MM.1S (cell line): ENCODE data around the gene ITGA4.
A peak's percentile ranks its signal among the peaks of the same experiment; 100 is the strongest.
"Not testable (repeated sequence)": the region's sequence is repeated elsewhere in the genome, so short reads cannot be mapped to it uniquely, and the experiment has no call there.

ENCODE experiments used
- DNase-seq: peaks from one replicate; pipeline ENCODE4 v3.0.0-alpha.2; 2015
- H2AFZ ChIP-seq: fragments of 300-600 bp; sonication (generic); 2 replicates; pipeline ENCODE4 v1.6.0; 2016; ENCODE audit warnings: antibody characterized with exemption, low read length
- H3F3A ChIP-seq: fragments of 300-600 bp; sonication (generic); 2 replicates; pipeline ENCODE4 v1.6.1; 2016; ENCODE audit warnings: mild to moderate bottlenecking, antibody characterized with exemption, low read length, moderate library complexity, mixed read lengths; ENCODE audit not compliant: insufficient read depth
- H3K27ac ChIP-seq: fragments of 300-600 bp; sonication (generic); 2 replicates; pipeline ENCODE4 v1.5.1; 2016; ENCODE audit warnings: mild to moderate bottlenecking, low read length
- H3K27me3 ChIP-seq: fragments of 300-600 bp; sonication (generic); replicated peaks from 2 replicates; pipeline ENCODE4 v1.6.0; 2016; ENCODE audit warnings: low read length; ENCODE audit not compliant: insufficient read depth
- H3K36me3 ChIP-seq: fragments of 300-600 bp; sonication (generic); replicated peaks from 2 replicates; pipeline ENCODE4 v1.6.1; 2016; ENCODE audit warnings: mild to moderate bottlenecking, low read length, mixed read lengths; ENCODE audit not compliant: insufficient read depth
- H3K4me1 ChIP-seq: fragments of 300-600 bp; sonication (generic); 2 replicates; pipeline ENCODE4 v1.6.1; 2016; ENCODE audit warnings: low read length, mixed read lengths
- H3K4me2 ChIP-seq: fragments of 300-600 bp; sonication (generic); 2 replicates; pipeline ENCODE4 v1.6.0; 2016; ENCODE audit warnings: low read depth, low read length
- H3K4me3 ChIP-seq: fragments of 300-600 bp; sonication (generic); 2 replicates; pipeline ENCODE4 v1.5.1; 2016; ENCODE audit warnings: low read length, mixed read lengths
- H3K79me2 ChIP-seq: fragments of 300-600 bp; sonication (generic); 2 replicates; pipeline ENCODE4 v1.6.1; 2016; ENCODE audit warnings: mixed run types, low read length, mixed read lengths
- H3K9ac ChIP-seq: fragments of 300-600 bp; sonication (generic); 2 replicates; pipeline ENCODE4 v1.6.1; 2016; ENCODE audit warnings: low read length, mixed read lengths
- H3K9me2 ChIP-seq: fragments of 300-600 bp; sonication (generic); replicated peaks from 2 replicates; pipeline ENCODE4 v1.6.1; 2016; ENCODE audit warnings: mild to moderate bottlenecking, low read length, mixed read lengths; ENCODE audit not compliant: insufficient read depth
- H3K9me3 ChIP-seq: fragments of 300-600 bp; sonication (generic); replicated peaks from 2 replicates; pipeline ENCODE4 v1.6.1; 2016; ENCODE audit warnings: mild to moderate bottlenecking, low read length, mixed read lengths; ENCODE audit not compliant: insufficient read depth
- H4K20me1 ChIP-seq: fragments of 300-600 bp; sonication (generic); 2 replicates; pipeline ENCODE4 v1.6.1; 2016; ENCODE audit warnings: mild to moderate bottlenecking, low read length, moderate library complexity, mixed read lengths; ENCODE audit not compliant: insufficient read depth
- CTCF ChIP-seq: fragments of 300-600 bp; sonication (generic); IDR thresholded peaks from 2 replicates; pipeline ENCODE4 v1.5.1; 2016; ENCODE audit warnings: antibody characterized with exemption, low read length, mixed read lengths
- EZH2 ChIP-seq: fragments of 300-600 bp; sonication (generic); optimal IDR thresholded peaks from 2 replicates; pipeline ENCODE3; 2017; ENCODE audit warnings: low read depth, mild to moderate bottlenecking, antibody characterized with exemption, low read length, mixed read lengths
- EZH2phosphoT487 ChIP-seq: fragments of 300-600 bp; sonication (generic); IDR thresholded peaks from 2 replicates; pipeline ENCODE4 v1.6.1; 2018; ENCODE audit warnings: antibody characterized with exemption, low read length

The ITGA4 gene

GRCh38 chr2:181440919-181441318 lies 16.3 kb upstream of the ITGA4 start:
- no peak overlapping the region for H3K27ac ChIP-seq
- no peak for DNase-seq
- no peak for TF ChIP-seq EZH2
- H3K36me3 ChIP-seq: no peaks in the 10 kb centered on the region
- no peaks in the 10 kb centered on the region for H3K9me3 ChIP-seq
- H3K9ac ChIP-seq: no peak overlapping the region
- H3K4me1 ChIP-seq: peaks cover 12% of the 10 kb centered on the region
- H4K20me1 ChIP-seq: no peaks in the 10 kb centered on the region
- H3K79me2 ChIP-seq: no peaks in the 10 kb centered on the region
- no peaks in the 10 kb centered on the region for H3K9me2 ChIP-seq
- H3K27me3 ChIP-seq: no peaks in the 10 kb centered on the region
- no peak overlapping the region for H3K4me2 ChIP-seq
- no peak overlapping the region for H3K4me3 ChIP-seq
- no peak overlapping the region for H2AFZ ChIP-seq
- no peaks in the 10 kb centered on the region for H3F3A ChIP-seq

GRCh38 chr2:181441670-181442069 lies 15.5 kb upstream of the ITGA4 start:
- H3F3A ChIP-seq: no peaks in the 10 kb centered on the region
- H3K9ac ChIP-seq: no peak overlapping the region
- no peaks in the 10 kb centered on the region for H3K9me3 ChIP-seq
- H3K27me3 ChIP-seq: no peaks in the 10 kb centered on the region
- no peak overlapping the region for H2AFZ ChIP-seq
- no peak overlapping the region for H3K27ac ChIP-seq
- H4K20me1 ChIP-seq: no peaks in the 10 kb centered on the region
- DNase-seq: no peak
- H3K4me2 ChIP-seq: no peak overlapping the region
- H3K9me2 ChIP-seq: no peaks in the 10 kb centered on the region
- H3K4me1 ChIP-seq: peaks cover 12% of the 10 kb centered on the region
- H3K36me3 ChIP-seq: no peaks in the 10 kb centered on the region
- no peaks in the 10 kb centered on the region for H3K79me2 ChIP-seq
- TF ChIP-seq EZH2phosphoT487 (no peak), EZH2 (no peak), CTCF (no peak)
- no peak overlapping the region for H3K4me3 ChIP-seq

DNA sequence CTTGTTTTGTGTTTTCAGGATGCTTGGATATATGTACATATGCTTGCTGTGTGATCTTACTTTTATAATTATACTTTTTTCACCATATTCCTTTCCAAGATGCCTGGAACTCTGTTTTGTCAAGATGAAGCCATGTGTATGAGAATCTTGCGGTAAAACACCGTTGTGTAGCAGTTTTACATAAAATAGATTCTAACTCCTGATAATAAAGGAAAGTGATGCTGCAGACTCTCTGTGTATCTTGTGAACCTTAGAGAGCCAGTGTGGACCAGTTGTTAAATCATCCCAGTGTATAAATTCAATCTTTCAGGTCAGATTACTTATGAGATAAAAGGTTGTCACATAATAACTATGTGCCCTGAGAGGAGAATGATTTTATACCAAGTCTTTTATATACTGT lies 12.5 kb upstream of the ITGA4 start:
- no peak for TF ChIP-seq CTCF
- TF ChIP-seq EZH2phosphoT487: no peak
- Histone ChIP-seq H3K9me3 (no peaks in the 10 kb centered on the region), H2AFZ (no peak overlapping the region), H3K4me1 (peaks cover 8% of the 10 kb centered on the region; the same call in 1 of the 2 replicates), H3K9me2 (no peaks in the 10 kb centered on the region), H3F3A (no peaks in the 10 kb centered on the region), H3K4me3 (no peak overlapping the region), H4K20me1 (no peaks in the 10 kb centered on the region), H3K27me3 (no peaks in the 10 kb centered on the region), H3K9ac (no peak overlapping the region), H3K4me2 (no peak overlapping the region), H3K36me3 (no peaks in the 10 kb centered on the region), H3K79me2 (no peaks in the 10 kb centered on the region), H3K27ac (no peak overlapping the region)
- DNase-seq: no peak

DNA sequence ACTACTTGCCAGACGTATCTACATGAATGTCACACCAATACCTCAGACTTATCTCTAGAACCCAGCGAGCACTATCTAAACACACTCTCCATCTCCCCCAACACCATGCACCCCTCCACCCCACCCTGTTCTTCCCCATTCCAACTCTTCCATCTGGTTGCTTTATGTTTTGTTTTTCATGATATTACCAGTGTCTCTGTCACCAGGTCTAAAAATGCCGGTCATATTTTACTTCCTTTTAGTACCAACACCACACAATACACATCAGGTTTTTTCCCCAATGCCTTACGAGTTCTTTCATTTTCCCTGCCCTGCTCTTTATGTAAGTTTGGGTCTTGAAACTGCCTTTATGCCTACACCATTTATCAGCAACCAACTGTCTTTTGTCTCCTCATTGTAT lies 10.2 kb upstream of the ITGA4 start:
- Histone ChIP-seq H3K9ac (no peak overlapping the region), H3K4me3 (no peak overlapping the region), H3K27ac (no peak overlapping the region), H2AFZ (0 out of 2 replicates have a peak overlapping the region, but pooled peaks have one; percentile 11), H4K20me1 (no peaks in the 10 kb centered on the region), H3K4me2 (0 out of 2 replicates have a peak overlapping the region, but pooled peaks have one; percentile 0), H3F3A (no peaks in the 10 kb centered on the region), H3K27me3 (no peaks in the 10 kb centered on the region), H3K79me2 (no peaks in the 10 kb centered on the region), H3K4me1 (peaks cover 8% of the 10 kb centered on the region; the same call in 1 of the 2 replicates), H3K9me3 (no peaks in the 10 kb centered on the region), H3K36me3 (no peaks in the 10 kb centered on the region), H3K9me2 (no peaks in the 10 kb centered on the region)
- TF ChIP-seq CTCF (no peak), EZH2phosphoT487 (no peak), EZH2 (no peak)
- DNase-seq: no peak

DNA sequence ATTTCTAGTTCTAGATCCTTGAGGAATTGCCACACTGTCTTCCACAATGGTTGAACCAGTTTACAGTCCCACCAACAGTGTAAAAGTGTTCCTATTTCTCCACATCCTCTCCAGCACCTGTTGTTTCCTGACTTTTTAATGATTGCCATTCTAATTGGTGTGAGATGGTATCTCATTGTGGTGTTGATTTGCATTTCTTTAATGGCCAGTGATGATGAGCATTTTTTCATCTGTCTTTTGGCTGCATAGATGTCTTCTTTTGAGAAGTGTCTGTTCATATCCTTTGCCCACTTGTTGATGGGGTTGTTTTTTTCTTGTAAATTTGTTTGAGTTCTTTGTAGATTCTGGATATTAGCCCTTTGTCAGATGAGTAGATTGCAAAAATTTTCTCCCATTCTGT lies 7.9 kb upstream of the ITGA4 start:
- not testable (repeated sequence) for H3K4me1 ChIP-seq, H3K79me2 ChIP-seq, H4K20me1 ChIP-seq, H3K4me2 ChIP-seq, H3K9ac ChIP-seq, H2AFZ ChIP-seq, H3K27ac ChIP-seq, H3K4me3 ChIP-seq, H3K9me2 ChIP-seq, H3K9me3 ChIP-seq, H3K27me3 ChIP-seq, H3K36me3 ChIP-seq, DNase-seq, H3F3A ChIP-seq
